T-helper 1 cell treated with Interleukin-12 subunit alpha and Interleukin-12 subunit beta and Interleukin-4 antibody, amounts not matched to agents 30 μg/mL and 1 μg/mL, for 36 hours (primary cell): ENCODE results near the gene CENPF.
"Not testable (repeated sequence)": the region's sequence is repeated elsewhere in the genome, so short reads cannot be mapped to it uniquely, and the experiment has no call there.

Experiments used
- H3K27ac Mint-ChIP-seq: one replicate; pipeline ENCODE4 v1.8.0; 2021; ENCODE audit warnings: mild to moderate bottlenecking, mixed read lengths
- H3K27me3 Mint-ChIP-seq: one replicate; pipeline ENCODE4 v1.8.0; 2021; ENCODE audit warnings: low read depth, mixed read lengths
- H3K36me3 Mint-ChIP-seq: one replicate; pipeline ENCODE4 v1.8.0; 2021; ENCODE audit warnings: low read depth, mixed read lengths
- H3K4me1 Mint-ChIP-seq: one replicate; pipeline ENCODE4 v1.8.0; 2021; ENCODE audit warnings: low read depth, mixed read lengths
- H3K4me3 Mint-ChIP-seq: one replicate; pipeline ENCODE4 v1.8.0; 2021; ENCODE audit warnings: mild to moderate bottlenecking, moderate library complexity, mixed read lengths
- H3K9me3 Mint-ChIP-seq: one replicate; pipeline ENCODE4 v1.8.0; 2021; ENCODE audit warnings: mixed read lengths

CENPF gene

GRCh38 chr1:214648801-214649200 lies 45.8 kb downstream of the CENPF start:
- Mint-ChIP-seq H3K27ac (no peak overlapping the region), H3K27me3 (no peaks in the 10 kb centered on the region), H3K36me3 (peaks cover 75% of the 10 kb centered on the region), H3K4me1 (peaks cover 16% of the 10 kb centered on the region), H3K9me3 (no peaks in the 10 kb centered on the region), H3K4me3 (no peak overlapping the region)

- no peaks in the 10 kb centered on the region for H3K9me3 Mint-ChIP-seq
- peaks cover 16% of the 10 kb centered on the region for H3K4me1 Mint-ChIP-seq
- no peak overlapping the region for H3K27ac Mint-ChIP-seq
- peaks cover 78% of the 10 kb centered on the region for H3K36me3 Mint-ChIP-seq
- H3K27me3 Mint-ChIP-seq: no peaks in the 10 kb centered on the region
- no peak overlapping the region for H3K4me3 Mint-ChIP-seq
These were observed 46.6 kb downstream of the CENPF start for GRCh38 chr1:214649607-214650006.

GRCh38 chr1:214650664-214651063 lies 47.7 kb downstream of the CENPF start:
- H3K27ac Mint-ChIP-seq: no peak overlapping the region
- peaks cover 72% of the 10 kb centered on the region for H3K36me3 Mint-ChIP-seq
- H3K4me1 Mint-ChIP-seq: peaks cover 15% of the 10 kb centered on the region
- H3K4me3 Mint-ChIP-seq: no peak overlapping the region
- no peaks in the 10 kb centered on the region for H3K9me3 Mint-ChIP-seq
- no peaks in the 10 kb centered on the region for H3K27me3 Mint-ChIP-seq

GRCh38 chr1:214657299-214657698 lies 54.3 kb downstream of the CENPF start:
- H3K27me3 Mint-ChIP-seq: no peaks in the 10 kb centered on the region
- H3K27ac Mint-ChIP-seq: no peak overlapping the region
- H3K4me1 Mint-ChIP-seq: peaks cover 3% of the 10 kb centered on the region
- peaks cover 71% of the 10 kb centered on the region for H3K36me3 Mint-ChIP-seq
- no peaks in the 10 kb centered on the region for H3K9me3 Mint-ChIP-seq
- no peak overlapping the region for H3K4me3 Mint-ChIP-seq

- Mint-ChIP-seq H3K4me3 (no peak overlapping the region), H3K9me3 (no peaks in the 10 kb centered on the region), H3K36me3 (peaks cover 69% of the 10 kb centered on the region), H3K27ac (no peak overlapping the region), H3K27me3 (no peaks in the 10 kb centered on the region), H3K4me1 (peaks cover 3% of the 10 kb centered on the region)
These were observed 55.2 kb downstream of the CENPF start for GRCh38 chr1:214658175-214658574.

- peaks cover 3% of the 10 kb centered on the region for H3K4me1 Mint-ChIP-seq
- no peaks in the 10 kb centered on the region for H3K27me3 Mint-ChIP-seq
- H3K27ac Mint-ChIP-seq: no peak overlapping the region
- no peaks in the 10 kb centered on the region for H3K9me3 Mint-ChIP-seq
- no peak overlapping the region for H3K4me3 Mint-ChIP-seq
- peaks cover 71% of the 10 kb centered on the region for H3K36me3 Mint-ChIP-seq
These were observed 55.8 kb downstream of the CENPF start for GRCh38 chr1:214658785-214659184.

- Mint-ChIP-seq H3K27ac (no peak overlapping the region), H3K27me3 (no peaks in the 10 kb centered on the region), H3K9me3 (no peaks in the 10 kb centered on the region), H3K4me1 (peaks cover 5% of the 10 kb centered on the region), H3K36me3 (peaks cover 74% of the 10 kb centered on the region), H3K4me3 (no peak overlapping the region)
These were observed 57.2 kb downstream of the CENPF start for GRCh38 chr1:214660190-214660589.

GRCh38 chr1:214660900-214661299 lies 57.9 kb downstream of the CENPF start:
- H3K36me3 Mint-ChIP-seq: peaks cover 71% of the 10 kb centered on the region
- H3K27me3 Mint-ChIP-seq: no peaks in the 10 kb centered on the region
- no peak overlapping the region for H3K4me3 Mint-ChIP-seq
- peak overlapping the region; percentile 31 for H3K27ac Mint-ChIP-seq
- peaks cover 5% of the 10 kb centered on the region for H3K4me1 Mint-ChIP-seq
- no peaks in the 10 kb centered on the region for H3K9me3 Mint-ChIP-seq

- peaks cover 73% of the 10 kb centered on the region for H3K36me3 Mint-ChIP-seq
- H3K4me1 Mint-ChIP-seq: peaks cover 5% of the 10 kb centered on the region
- no peak overlapping the region for H3K27ac Mint-ChIP-seq
- no peaks in the 10 kb centered on the region for H3K9me3 Mint-ChIP-seq
- no peaks in the 10 kb centered on the region for H3K27me3 Mint-ChIP-seq
- no peak overlapping the region for H3K4me3 Mint-ChIP-seq
These were observed 59.3 kb downstream of the CENPF start for GRCh38 chr1:214662223-214662785.

- peaks cover 65% of the 10 kb centered on the region for H3K36me3 Mint-ChIP-seq
- no peaks in the 10 kb centered on the region for H3K27me3 Mint-ChIP-seq
- H3K4me1 Mint-ChIP-seq: peaks cover 3% of the 10 kb centered on the region
- H3K9me3 Mint-ChIP-seq: no peaks in the 10 kb centered on the region
- H3K27ac Mint-ChIP-seq: no peak overlapping the region
- H3K4me3 Mint-ChIP-seq: no peak overlapping the region
These were observed 61.8 kb downstream of the CENPF start for GRCh38 chr1:214664651-214665433.

- Mint-ChIP-seq H3K36me3 (peaks cover 69% of the 10 kb centered on the region), H3K27me3 (no peaks in the 10 kb centered on the region), H3K4me1 (peaks cover 3% of the 10 kb centered on the region), H3K4me3 (no peak overlapping the region), H3K27ac (no peak overlapping the region), H3K9me3 (no peaks in the 10 kb centered on the region)
These were observed 62.7 kb downstream of the CENPF start for GRCh38 chr1:214665606-214666110.

GRCh38 chr1:214666674-214667073 lies 63.7 kb downstream of the CENPF start:
- peaks cover 3% of the 10 kb centered on the region for H3K4me1 Mint-ChIP-seq
- H3K9me3 Mint-ChIP-seq: no peaks in the 10 kb centered on the region
- no peaks in the 10 kb centered on the region for H3K27me3 Mint-ChIP-seq
- no peak overlapping the region for H3K4me3 Mint-ChIP-seq
- no peak overlapping the region for H3K27ac Mint-ChIP-seq
- H3K36me3 Mint-ChIP-seq: peaks cover 64% of the 10 kb centered on the region

- Mint-ChIP-seq H3K36me3 (peaks cover 56% of the 10 kb centered on the region), H3K27ac (no peak overlapping the region)
These were observed 67.1 kb downstream of the CENPF start for GRCh38 chr1:214670098-214670497.

GRCh38 chr1:214673029-214673428 lies 70.0 kb downstream of the CENPF start:
- peaks cover 35% of the 10 kb centered on the region for H3K36me3 Mint-ChIP-seq
- H3K4me1 Mint-ChIP-seq, H3K27ac Mint-ChIP-seq, H3K9me3 Mint-ChIP-seq, H3K4me3 Mint-ChIP-seq, H3K27me3 Mint-ChIP-seq: not testable (repeated sequence)

More at GRCh38 chr1:214670098-214670497, 67.1 kb downstream of the CENPF start:
- Mint-ChIP-seq H3K4me3 (no peak overlapping the region), H3K9me3 (no peaks in the 10 kb centered on the region), H3K27me3 (no peaks in the 10 kb centered on the region), H3K4me1 (peaks cover 2% of the 10 kb centered on the region)

- no peak overlapping the region for H3K4me3 Mint-ChIP-seq
- no peaks in the 10 kb centered on the region for H3K27me3 Mint-ChIP-seq
- H3K27ac Mint-ChIP-seq: no peak overlapping the region
- H3K9me3 Mint-ChIP-seq: no peaks in the 10 kb centered on the region
- H3K36me3 Mint-ChIP-seq: peaks cover 35% of the 10 kb centered on the region
- H3K4me1 Mint-ChIP-seq: peaks cover 2% of the 10 kb centered on the region
These were observed 70.6 kb downstream of the CENPF start for GRCh38 chr1:214673576-214673975.
